GM12891 (cell line): ENCODE data around the gene RTN4RL1.

Experiments used
- DNase-seq: peaks from one replicate; pipeline ENCODE4 v3.0.0; 2011; ENCODE audit warnings: low spot score; ENCODE audit not compliant: insufficient read length
- FAIRE-seq: peaks from 2 replicates; lab custom pipeline; 2011; peaks lifted over from hg19 to GRCh38; lab: Jason Lieb, UNC
- PAX5 ChIP-seq: IDR thresholded peaks from 2 replicates; pipeline ENCODE4 v1.6.1; 2011; ENCODE audit warnings: low read length, moderate library complexity, mild to moderate bottlenecking; ENCODE audit not compliant: insufficient read depth, severe bottlenecking
- POLR2A ChIP-seq: IDR thresholded peaks from 2 replicates; pipeline ENCODE4 v1.6.1; 2011; ENCODE audit warnings: low read depth, low read length, control low read depth
- POLR2AphosphoS5 ChIP-seq: IDR thresholded peaks from 2 replicates; pipeline ENCODE4 v1.6.1; 2011; ENCODE audit warnings: low read depth, low read length, control low read depth
- POU2F2 ChIP-seq: IDR thresholded peaks from 2 replicates; pipeline ENCODE4 v1.6.1; 2011; ENCODE audit warnings: low read depth, mild to moderate bottlenecking, control low read depth, low read length, moderate library complexity
- SPI1 ChIP-seq: IDR thresholded peaks from 2 replicates; pipeline ENCODE4 v1.6.1; 2011; ENCODE audit warnings: low read depth, low read length, control low read depth
- TAF1 ChIP-seq: IDR thresholded peaks from 2 replicates; pipeline ENCODE4 v1.6.1; 2011; ENCODE audit warnings: low read depth, low read length, control low read depth

Gene RTN4RL1

DNA sequence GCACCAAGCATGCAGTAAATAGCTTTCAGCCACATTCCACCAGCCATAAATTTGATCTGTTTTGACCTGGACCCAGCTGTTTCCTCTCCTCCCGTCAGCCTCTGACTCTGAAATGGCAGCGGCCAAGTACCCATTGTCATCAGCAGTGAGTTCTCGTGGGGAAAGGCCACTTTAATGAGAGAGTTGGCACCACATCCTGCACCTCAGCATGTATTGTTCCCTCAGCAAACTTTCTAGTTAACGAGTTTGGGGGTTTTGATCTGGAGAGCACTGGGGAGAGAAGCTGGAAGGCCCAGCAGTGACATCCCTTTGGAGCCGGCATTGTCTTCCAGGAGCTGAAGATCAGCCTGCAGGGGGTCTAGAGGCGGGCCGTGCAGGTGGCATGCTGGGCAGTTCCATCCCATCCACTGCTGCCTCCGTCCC is 110.5 kb downstream of the RTN4RL1 start:
- no peak for FAIRE-seq
- TF ChIP-seq SPI1 (no peak), POLR2A (no peak), POLR2AphosphoS5 (no peak), TAF1 (no peak), PAX5 (no peak), POU2F2 (no peak)
- DNase-seq, result no peak

GRCh38 chr17:1913702-1914101 is 111.4 kb downstream of the RTN4RL1 start:
- DNase-seq (no peak), FAIRE-seq (no peak)
- TF ChIP-seq POLR2AphosphoS5, result no peak
- TF ChIP-seq TAF1, result no peak
- TF ChIP-seq SPI1, result no peak
- TF ChIP-seq PAX5, result no peak
- no peak for TF ChIP-seq POU2F2
- TF ChIP-seq POLR2A, result no peak

GRCh38 chr17:1912146-1912545 is 113.0 kb downstream of the RTN4RL1 start:
- DNase-seq (no peak), FAIRE-seq (no peak)
- no peak for TF ChIP-seq PAX5
- TF ChIP-seq POLR2A, result no peak
- TF ChIP-seq POU2F2, result no peak
- no peak for TF ChIP-seq SPI1
- TF ChIP-seq TAF1, result no peak
- TF ChIP-seq POLR2AphosphoS5, result no peak

GRCh38 chr17:1909985-1910384 is 115.1 kb downstream of the RTN4RL1 start:
- no peak for TF ChIP-seq SPI1
- no peak for TF ChIP-seq POLR2A
- no peak for TF ChIP-seq PAX5
- no peak for TF ChIP-seq TAF1
- no peak for TF ChIP-seq POU2F2
- no peak for TF ChIP-seq POLR2AphosphoS5
- FAIRE-seq, result no peak
- no peak for DNase-seq

GRCh38 chr17:1908699-1909309 is 116.3 kb downstream of the RTN4RL1 start:
- DNase-seq (no peak), FAIRE-seq (peak; percentile 33)
- no peak for TF ChIP-seq PAX5
- no peak for TF ChIP-seq POLR2AphosphoS5
- TF ChIP-seq SPI1, result no peak
- no peak for TF ChIP-seq TAF1
- no peak for TF ChIP-seq POU2F2
- no peak for TF ChIP-seq POLR2A

DNA sequence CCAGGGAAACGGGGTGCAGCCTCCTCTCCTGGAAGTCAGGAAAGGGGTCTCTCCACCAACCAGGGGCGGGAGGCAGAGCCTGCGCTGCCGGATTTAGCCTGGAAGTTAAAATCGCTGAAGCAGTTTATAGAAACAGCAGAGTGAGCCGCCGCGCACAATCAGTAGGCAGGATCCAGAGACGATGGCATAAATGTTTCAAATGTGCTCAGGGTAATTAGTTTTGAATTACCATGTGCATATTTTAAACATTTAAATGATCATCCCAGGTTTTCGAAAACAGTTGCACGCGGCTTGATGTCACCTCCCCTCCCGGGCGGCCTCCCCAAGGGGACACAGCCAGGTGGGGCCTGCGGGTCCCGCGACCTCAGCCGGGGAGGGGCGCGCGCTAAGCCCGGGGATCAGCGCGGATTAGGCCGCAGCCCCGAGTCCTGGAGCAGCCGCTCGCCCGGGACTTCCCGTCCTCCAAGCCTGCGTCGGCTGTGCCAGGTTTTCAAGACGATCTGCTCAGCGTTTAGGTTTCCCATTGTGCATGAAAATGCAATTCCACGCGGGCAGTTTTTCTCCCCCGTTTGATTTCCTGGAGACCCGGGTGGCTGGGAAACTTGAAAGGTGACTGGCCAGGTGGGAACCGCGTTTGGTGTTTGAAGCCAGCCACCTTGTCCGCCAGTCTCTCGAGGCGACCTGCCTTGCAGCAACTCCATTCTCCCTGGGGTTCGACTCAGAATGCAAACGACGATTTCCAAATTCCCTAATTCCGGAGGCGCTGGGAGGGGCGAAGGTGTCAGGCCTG is 117.0 kb downstream of the RTN4RL1 start:
- no peak for FAIRE-seq
- no peak for TF ChIP-seq SPI1
- no peak for TF ChIP-seq PAX5
- no peak for TF ChIP-seq POU2F2
- no peak for TF ChIP-seq POLR2A
- TF ChIP-seq POLR2AphosphoS5, result no peak
- no peak for TF ChIP-seq TAF1
- no peak for DNase-seq

DNA sequence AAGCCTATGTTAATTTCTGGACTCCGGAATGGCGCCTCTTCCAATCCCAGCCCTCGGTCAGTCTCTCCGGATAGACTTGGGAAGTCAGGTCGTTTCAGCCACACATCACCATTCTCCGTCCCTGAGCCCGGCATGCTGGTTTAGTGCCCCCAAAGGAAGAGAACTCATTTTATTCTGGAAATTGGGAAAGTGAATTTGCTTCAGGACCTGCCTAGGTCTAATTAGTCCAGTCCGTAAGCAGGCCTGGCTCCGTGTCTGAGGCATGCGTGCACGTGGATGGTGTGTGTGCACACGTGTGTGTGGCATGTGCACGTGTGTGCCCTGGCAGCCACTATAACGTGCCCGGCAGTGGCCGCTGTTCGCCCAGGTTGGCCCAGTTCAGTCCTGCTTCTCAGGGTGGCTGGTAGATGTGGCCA is 117.9 kb downstream of the RTN4RL1 start:
- TF ChIP-seq SPI1 (no peak), POU2F2 (no peak), TAF1 (no peak), POLR2AphosphoS5 (no peak), POLR2A (no peak), PAX5 (no peak)
- DNase-seq, result no peak
- FAIRE-seq, result no peak

GRCh38 chr17:1906662-1907101 is 118.5 kb downstream of the RTN4RL1 start:
- FAIRE-seq, result no peak
- DNase-seq, result no peak
- TF ChIP-seq TAF1 (no peak), POLR2A (no peak), SPI1 (no peak), PAX5 (no peak), POU2F2 (no peak), POLR2AphosphoS5 (no peak)

- FAIRE-seq, result peak; percentile 94
- 0 out of 2 replicates have a peak, but pooled peaks have one; percentile 17 for TF ChIP-seq SPI1
- TF ChIP-seq TAF1, result no peak
- no peak for TF ChIP-seq POLR2A
- DNase-seq, result no peak
These were observed 119.8 kb downstream of the RTN4RL1 start for GRCh38 chr17:1905190-1905913.
